ENCODE data around the gene TMEM131L. TPM values are rescaled to one million over a fixed set of nuclear protein-coding genes. Genes with fewer than 3 reads are reported as not detected.

The TMEM131L gene
- total and polyA plus RNA-seq, 9 donors, result 3.6 to 18.4 (median 10.7) TPM

- Histone ChIP-seq H3K4me1 (ENCODE audit: insufficient read depth) (peaks cover 7% of the 10 kb centered on the region), H3K4me3 (no peak overlapping the region), H3K27ac (no peak overlapping the region), H3K36me3 (no peaks in the 10 kb centered on the region), H3K9me3 (no peaks in the 10 kb centered on the region), H3K27me3 (no peaks in the 10 kb centered on the region)
- DNase-seq, result no peak
- intact Hi-C loops (cut with DNase I), result no loop called here
- TF ChIP-seq, protein P1, sequence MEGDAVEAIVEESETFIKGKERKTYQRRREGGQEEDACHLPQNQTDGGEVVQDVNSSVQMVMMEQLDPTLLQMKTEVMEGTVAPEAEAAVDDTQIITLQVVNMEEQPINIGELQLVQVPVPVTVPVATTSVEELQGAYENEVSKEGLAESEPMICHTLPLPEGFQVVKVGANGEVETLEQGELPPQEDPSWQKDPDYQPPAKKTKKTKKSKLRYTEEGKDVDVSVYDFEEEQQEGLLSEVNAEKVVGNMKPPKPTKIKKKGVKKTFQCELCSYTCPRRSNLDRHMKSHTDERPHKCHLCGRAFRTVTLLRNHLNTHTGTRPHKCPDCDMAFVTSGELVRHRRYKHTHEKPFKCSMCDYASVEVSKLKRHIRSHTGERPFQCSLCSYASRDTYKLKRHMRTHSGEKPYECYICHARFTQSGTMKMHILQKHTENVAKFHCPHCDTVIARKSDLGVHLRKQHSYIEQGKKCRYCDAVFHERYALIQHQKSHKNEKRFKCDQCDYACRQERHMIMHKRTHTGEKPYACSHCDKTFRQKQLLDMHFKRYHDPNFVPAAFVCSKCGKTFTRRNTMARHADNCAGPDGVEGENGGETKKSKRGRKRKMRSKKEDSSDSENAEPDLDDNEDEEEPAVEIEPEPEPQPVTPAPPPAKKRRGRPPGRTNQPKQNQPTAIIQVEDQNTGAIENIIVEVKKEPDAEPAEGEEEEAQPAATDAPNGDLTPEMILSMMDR (IDR thresholded peaks at IDR 0.05), result no peak
- TF ChIP-seq POLR2A (IDR thresholded peaks at IDR 0.05), result no peak
- TF ChIP-seq EP300 (IDR thresholded peaks at IDR 0.05), result no peak
Measured at GRCh38 chr4:153533387-153533786, 67.2 kb downstream of the TMEM131L start.

DNA sequence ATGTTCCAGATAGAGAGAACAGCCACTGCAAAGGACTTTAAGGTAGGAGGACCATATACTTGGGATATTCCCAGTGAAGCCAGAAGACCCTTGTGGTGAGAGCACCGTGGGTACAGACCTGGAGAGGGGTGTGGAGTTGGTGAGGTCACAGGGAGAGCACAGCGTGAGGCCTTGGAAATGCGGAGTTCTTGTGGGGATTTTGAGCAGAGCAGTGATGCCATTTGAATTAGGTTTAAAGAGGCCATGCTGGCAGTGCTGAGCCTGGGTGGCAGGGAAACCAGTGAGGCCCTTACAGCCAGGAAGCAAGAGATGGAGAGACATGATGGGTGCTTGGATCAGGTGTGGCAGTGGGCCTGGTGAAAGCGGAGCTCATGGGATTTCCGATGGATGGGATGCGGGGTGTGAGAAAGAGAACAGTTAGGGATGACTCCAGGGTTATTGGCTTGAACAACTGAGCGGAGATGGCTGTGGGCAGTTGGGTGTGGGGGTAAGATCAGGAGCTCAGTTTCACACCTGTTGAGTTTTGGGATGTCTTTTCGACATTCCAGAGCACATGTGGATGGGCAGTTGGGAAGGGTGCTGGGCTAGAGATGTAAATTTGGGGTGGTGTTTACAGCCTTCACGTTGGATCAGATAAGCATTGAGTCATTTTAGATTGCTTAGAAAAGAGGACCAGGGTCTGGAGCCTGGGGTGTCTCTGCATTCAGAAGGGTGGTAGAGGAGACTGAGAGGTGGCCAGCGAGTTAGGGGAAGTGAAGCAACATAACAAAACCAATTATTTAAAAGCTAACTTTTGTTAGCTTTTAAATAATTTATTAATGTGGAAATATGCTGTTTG is 68.9 kb downstream of the TMEM131L start:
- intact Hi-C loops (cut with DNase I), result no loop called here
- Histone ChIP-seq H3K27ac (no peak overlapping the region), H3K4me3 (no peak overlapping the region), H3K4me1 (ENCODE audit: insufficient read depth) (peaks cover 8% of the 10 kb centered on the region), H3K27me3 (no peaks in the 10 kb centered on the region), H3K9me3 (no peaks in the 10 kb centered on the region), H3K36me3 (no peaks in the 10 kb centered on the region)
- 84 to 92% (median 87%) methylated on average over 10 of the region's 10 CpGs for WGBS, 3 donors
- TF ChIP-seq, protein P1 (IDR thresholded peaks at IDR 0.05), result no peak
- no peak for TF ChIP-seq EP300 (IDR thresholded peaks at IDR 0.05)
- TF ChIP-seq POLR2A (IDR thresholded peaks at IDR 0.05), result no peak
- DNase-seq, result no peak

GRCh38 chr4:153535772-153536513 is 69.8 kb downstream of the TMEM131L start:
- TF ChIP-seq, protein P1 (IDR thresholded peaks at IDR 0.05), result no peak
- no peak for TF ChIP-seq EP300 (IDR thresholded peaks at IDR 0.05)
- TF ChIP-seq POLR2A (IDR thresholded peaks at IDR 0.05), result no peak
- DNase-seq, result no peak
- no peaks in the 10 kb centered on the region for H3K27me3 ChIP-seq
- peaks cover 8% of the 10 kb centered on the region for H3K4me1 ChIP-seq (ENCODE audit: insufficient read depth)
- intact Hi-C loops (cut with DNase I), result no loop called here
- H3K27ac ChIP-seq, result no peak overlapping the region
- H3K9me3 ChIP-seq, result no peaks in the 10 kb centered on the region
- no peak overlapping the region for H3K4me3 ChIP-seq
- H3K36me3 ChIP-seq, result no peaks in the 10 kb centered on the region
- WGBS, 3 donors, result 27 to 45% (median 39%) methylated on average over 7 of the region's 7 CpGs

- H3K36me3 ChIP-seq, result no peaks in the 10 kb centered on the region
- 82 to 88% (median 86%) methylated on average over 6 of the region's 6 CpGs for WGBS, 3 donors
- H3K27me3 ChIP-seq, result no peaks in the 10 kb centered on the region
- intact Hi-C loops (cut with DNase I), result no loop called here
- H3K9me3 ChIP-seq, result no peaks in the 10 kb centered on the region
- TF ChIP-seq, protein P1 (IDR thresholded peaks at IDR 0.05), result no peak
- TF ChIP-seq EP300 (IDR thresholded peaks at IDR 0.05) (no peak), POLR2A (IDR thresholded peaks at IDR 0.05) (no peak)
- DNase-seq, result no peak
- no peak overlapping the region for H3K4me3 ChIP-seq
- H3K4me1 ChIP-seq (ENCODE audit: insufficient read depth), result peaks cover 8% of the 10 kb centered on the region
- no peak overlapping the region for H3K27ac ChIP-seq
Measured at GRCh38 chr4:153537493-153537960, 71.4 kb downstream of the TMEM131L start.
